ENCODE results near the gene ADD1. TPM values are rescaled to one million over a fixed set of nuclear protein-coding genes. Genes with fewer than 3 reads are reported as not detected.

ADD1 gene
- total and polyA plus RNA-seq, 2 of the 13 experiments (the other 11 are each of a cell fraction or from before 2014, with no cell fraction given), result 73.9 to 122 TPM

GRCh38 chr4:2837904-2838496 lies 5.6 kb upstream of the ADD1 start:
- 92% methylated on average over 8 of the region's 8 CpGs for WGBS (ENCODE audit: low lambda C conversion rate)
- H3K27me3 ChIP-seq (ENCODE audit: control insufficient read depth in 1 of 2, insufficient read depth in 2 of 2, low read length in 2 of 2), result no peaks in the 10 kb centered on the region
- no peak overlapping the region for H3K4me2 ChIP-seq (ENCODE audit: low read depth, low read length)
- peaks cover 3 to 8% of the 10 kb centered on the region in 2 experiments; a peak in 3 of 5 replicates for H3K36me3 ChIP-seq (replicated peaks in 1 of 2; ENCODE audit: control insufficient read depth in 1 of 2, insufficient read depth in 2 of 2, low read length in 2 of 2)
- H3K9ac ChIP-seq (ENCODE audit: insufficient read depth, low read depth, low read length), result no peak overlapping the region
- no peak overlapping the region for H3K27ac ChIP-seq (ENCODE audit: extremely low read length, insufficient read depth, low read length)
- TF ChIP-seq TEF (CRISPR knock-in tag; IDR thresholded peaks at IDR 0.05) (no peak), ZNF850 (CRISPR knock-in tag; conservative IDR thresholded peaks at IDR 0.05) (no peak), ZNF678 (CRISPR knock-in tag; IDR thresholded peaks at IDR 0.05) (no peak), PAXIP1 (CRISPR knock-in tag; conservative IDR thresholded peaks at IDR 0.05) (no peak), ZNF10 (CRISPR knock-in tag; IDR thresholded peaks at IDR 0.05; ENCODE audit: borderline replicate concordance, low read depth) (no peak), ZNF547 (CRISPR knock-in tag; IDR thresholded peaks at IDR 0.05) (no peak), ZNF205 (CRISPR knock-in tag; IDR thresholded peaks at IDR 0.05) (no peak), ZNF510 (CRISPR knock-in tag; IDR thresholded peaks at IDR 0.05; ENCODE audit: low read depth) (no peak), ZNF124 (CRISPR knock-in tag; IDR thresholded peaks at IDR 0.05) (no peak), ZNF18 (CRISPR knock-in tag; IDR thresholded peaks at IDR 0.05; ENCODE audit: insufficient replicate concordance) (no peak), HDAC6 (IDR thresholded peaks at IDR 0.05; ENCODE audit: low read depth, low read length) (no peak), ZNF235 (CRISPR knock-in tag; IDR thresholded peaks at IDR 0.05; ENCODE audit: borderline replicate concordance) (no peak)
- H3K79me2 ChIP-seq (ENCODE audit: insufficient read depth, low read length), result peaks cover 2% of the 10 kb centered on the region
- H3K9me3 ChIP-seq (ENCODE audit: low read length), result no peaks in the 10 kb centered on the region
- ATAC-seq, result no peak
- BruUV-seq (replicated peaks), result no TSS peak
- no peak overlapping the region for H2AFZ ChIP-seq (ENCODE audit: low read length)
- DNase-seq (ENCODE audit: low spot score), result no peak
- ChIA-PET POLR2A (no interaction called here), CTCF (ENCODE audit: low intra/inter-chr PET ratio, low total read pairs) (no interaction called here)
- FAIRE-seq, result no peak
- H4K20me1 ChIP-seq (ENCODE audit: insufficient read depth, low read length), result no peaks in the 10 kb centered on the region
- intact Hi-C loops (cut with micrococcal nuclease; ENCODE audit: unreplicated experiment), result no loop called here
- H3K4me1 ChIP-seq (ENCODE audit: insufficient read depth, low read length), result peaks cover 23% of the 10 kb centered on the region
- in situ Hi-C loops (cut with HindIII; ENCODE audit: extremely low pct_ligation_motif_present, low pct_unique_long_range_greater_than_20kb), result loop anchor here (5.0 kb wide), 1 partner anchor 36 kb away; no protein-coding TSS in a partner anchor
- no peak overlapping the region for H3K4me3 ChIP-seq (replicated peaks in 1 of 3; ENCODE audit: insufficient read depth in 1 of 3, low read depth in 2 of 3, low read length in 3 of 3)
